GM18868 (cell line): ENCODE measurements around the gene UTRN.

Experiments
- ATAC-seq: cut with Tn5 transposase; IDR thresholded peaks from one replicate; pipeline ENCODE4 v1.9.1; 2021; ENCODE audit warnings: mild to moderate bottlenecking, moderate library complexity; ENCODE audit not compliant: unreplicated experiment

The UTRN gene

GRCh38 chr6:144283646-144284477 lies 1.3 kb upstream of the UTRN start:
- no peak for ATAC-seq

GRCh38 chr6:144284478-144284782 lies 705 bp upstream of the UTRN start:
- ATAC-seq: no peak

- no peak for ATAC-seq
These were observed 338 bp downstream of the UTRN start for GRCh38 chr6:144285548-144285797.

GRCh38 chr6:144285798-144286502 lies 815 bp downstream of the UTRN start:
- ATAC-seq: peak; percentile 25

GRCh38 chr6:144286503-144287393 lies 1.6 kb downstream of the UTRN start:
- ATAC-seq: no peak

- ATAC-seq: no peak
These were observed 3.9 kb downstream of the UTRN start for GRCh38 chr6:144289006-144289405.

GRCh38 chr6:144292372-144292771 lies 7.2 kb downstream of the UTRN start:
- no peak for ATAC-seq

GRCh38 chr6:144294016-144294415 lies 8.9 kb downstream of the UTRN start:
- ATAC-seq: no peak

GRCh38 chr6:144295211-144295610 lies 10.1 kb downstream of the UTRN start:
- no peak for ATAC-seq

- no peak for ATAC-seq
These were observed 11.0 kb downstream of the UTRN start for GRCh38 chr6:144295981-144296767.

GRCh38 chr6:144296973-144297372 lies 11.8 kb downstream of the UTRN start:
- no peak for ATAC-seq

- ATAC-seq: no peak
These were observed 12.5 kb downstream of the UTRN start for GRCh38 chr6:144297511-144298100.

GRCh38 chr6:144298194-144298593 lies 13.1 kb downstream of the UTRN start:
- ATAC-seq: no peak

- no peak for ATAC-seq
These were observed 13.8 kb downstream of the UTRN start for GRCh38 chr6:144298916-144299315.

- ATAC-seq: no peak
These were observed 17.7 kb downstream of the UTRN start for GRCh38 chr6:144302701-144303372.

GRCh38 chr6:144304223-144304848 lies 19.2 kb downstream of the UTRN start:
- ATAC-seq: no peak

- ATAC-seq: peak; percentile 20
These were observed 20.4 kb downstream of the UTRN start for GRCh38 chr6:144305567-144305966.

- ATAC-seq: peak; percentile 72
These were observed 20.9 kb downstream of the UTRN start for GRCh38 chr6:144305985-144306384.

- no peak for ATAC-seq
These were observed 22.7 kb downstream of the UTRN start for GRCh38 chr6:144307880-144308279.

- ATAC-seq: no peak
These were observed 25.6 kb downstream of the UTRN start for GRCh38 chr6:144310765-144311164.
